HEK293 (cell line): ENCODE results near the gene RGMA.

Experiments used
- CTCF ChIA-PET: fragments of 350-600 bp; formaldehyde crosslinking; extraction: SDS; loops from one replicate; lab custom pipeline; 2021; ENCODE audit warnings: antibody characterized with exemption; lab: Yijun Ruan, JAX
- POLR2A ChIA-PET: fragments of 300-600 bp; formaldehyde crosslinking; extraction: SDS; loops from one replicate; lab custom pipeline; 2020; ENCODE audit warnings: antibody characterized with exemption, inconsistent platforms; lab: Yijun Ruan, JAX
- H3K27ac ChIP-seq: fragments of 200-500 bp; sonication (Bioruptor generic); 2 replicates; pipeline ENCODE4 v1.5.1; 2014; ENCODE audit warnings: low read depth, low read length, control low read depth, inconsistent platforms; ENCODE audit errors: extremely low read depth
- H3K36me3 ChIP-seq, 2 experiments: fragments of 200-500 bp in 1 of 2; sonication (Bioruptor generic) in 1 of 2; 1 replicate in 1 of 2; 2 replicates in 1 of 2; pipeline ENCODE4 v1.5.1; 2014 to 2017; ENCODE audit warnings: inconsistent platforms in 2 of 2, low read length in 2 of 2; ENCODE audit not compliant: control insufficient read depth in 2 of 2, insufficient read depth in 1 of 2
- H3K4me1 ChIP-seq: fragments of 200-500 bp; sonication (Bioruptor generic); 2 replicates; pipeline ENCODE4 v1.5.1; 2014; ENCODE audit warnings: mild to moderate bottlenecking, low read length, inconsistent platforms; ENCODE audit not compliant: control insufficient read depth, insufficient read depth
- H3K4me3 ChIP-seq: 2 replicates; pipeline ENCODE4 v1.5.1; 2011; ENCODE audit warnings: low read depth, mild to moderate bottlenecking, control low read depth, low read length, moderate library complexity
- H3K9me3 ChIP-seq: fragments of 200-500 bp; sonication (Bioruptor generic); 2 replicates; pipeline ENCODE4 v1.5.1; 2014; ENCODE audit warnings: low read depth, low read length, inconsistent platforms; ENCODE audit not compliant: control insufficient read depth, insufficient read depth
- EGR2 ChIP-seq: fragments of 450-650 bp; formaldehyde crosslinking; IDR thresholded peaks from 2 replicates; pipeline ENCODE4 v1.5.1; 2016; ENCODE audit warnings: low read depth, missing biosample characterization, missing genetic modification characterization
- GFI1B ChIP-seq: fragments of 450-650 bp; formaldehyde crosslinking; IDR thresholded peaks from 2 replicates; pipeline ENCODE4 v1.5.1; 2016; ENCODE audit warnings: missing biosample characterization, missing genetic modification characterization
- GLI2 ChIP-seq: fragments of 450-650 bp; formaldehyde crosslinking; IDR thresholded peaks from 2 replicates; pipeline ENCODE4; 2017; ENCODE audit warnings: missing biosample characterization, missing genetic modification characterization, low read depth, borderline replicate concordance
- IKZF3 ChIP-seq: fragments of 450-650 bp; IDR thresholded peaks from 2 replicates; pipeline ENCODE4 v1.5.0; 2018; ENCODE audit warnings: missing biosample characterization, mild to moderate bottlenecking, missing genetic modification characterization, moderate library complexity
- OVOL3 ChIP-seq: fragments of 450-650 bp; formaldehyde crosslinking; IDR thresholded peaks from 2 replicates; pipeline ENCODE4 v1.5.1; 2016; ENCODE audit warnings: missing biosample characterization, missing genetic modification characterization
- SETDB1 ChIP-seq: IDR thresholded peaks from one replicate; pipeline ENCODE4 v1.6.1; 2017; ENCODE audit warnings: mild to moderate bottlenecking, low read length, moderate library complexity, mixed read lengths; ENCODE audit not compliant: insufficient read length
- TCF7L2 ChIP-seq: IDR thresholded peaks from 2 replicates; pipeline ENCODE4 v1.6.1; 2011; ENCODE audit warnings: low read depth, mild to moderate bottlenecking, inconsistent platforms, low read length, moderate library complexity, borderline replicate concordance
- ZNF132 ChIP-seq: fragments of 450-650 bp; formaldehyde crosslinking; IDR thresholded peaks from 2 replicates; pipeline ENCODE4 v1.5.1; 2017; ENCODE audit warnings: missing biosample characterization, missing genetic modification characterization, borderline replicate concordance
- ZNF146 ChIP-seq: fragments of 450-650 bp; formaldehyde crosslinking; IDR thresholded peaks from 2 replicates; pipeline ENCODE4 v1.5.1; 2016; ENCODE audit warnings: missing biosample characterization, missing genetic modification characterization
- ZNF19 ChIP-seq: fragments of 450-650 bp; formaldehyde crosslinking; IDR thresholded peaks from 2 replicates; pipeline ENCODE4; 2016; ENCODE audit warnings: missing biosample characterization, missing genetic modification characterization, low read depth
- ZNF202 ChIP-seq: fragments of 450-650 bp; formaldehyde crosslinking; IDR thresholded peaks from 2 replicates; pipeline ENCODE4 v1.5.1; 2016; ENCODE audit warnings: missing biosample characterization, missing genetic modification characterization, borderline replicate concordance
- ZNF239 ChIP-seq: fragments of 450-650 bp; formaldehyde crosslinking; IDR thresholded peaks from 2 replicates; pipeline ENCODE4 v1.5.1; 2016; ENCODE audit warnings: missing biosample characterization, missing genetic modification characterization
- ZNF292 ChIP-seq: fragments of 450-650 bp; formaldehyde crosslinking; IDR thresholded peaks from 2 replicates; pipeline ENCODE4 v1.5.1; 2016; ENCODE audit warnings: low read depth, missing biosample characterization, missing genetic modification characterization, borderline replicate concordance
- ZNF404 ChIP-seq: fragments of 450-650 bp; formaldehyde crosslinking; IDR thresholded peaks from 2 replicates; pipeline ENCODE4 v1.5.1; 2017; ENCODE audit warnings: missing biosample characterization, missing genetic modification characterization
- ZNF423 ChIP-seq: fragments of 450-650 bp; formaldehyde crosslinking; IDR thresholded peaks from 2 replicates; pipeline ENCODE4 v1.5.1; 2016; ENCODE audit warnings: missing biosample characterization, missing genetic modification characterization
- ZNF561 ChIP-seq: fragments of 450-650 bp; IDR thresholded peaks from 2 replicates; pipeline ENCODE4 v1.5.1; 2018; ENCODE audit warnings: missing biosample characterization, missing genetic modification characterization, borderline replicate concordance
- ZNF623 ChIP-seq: fragments of 450-650 bp; formaldehyde crosslinking; IDR thresholded peaks from 2 replicates; pipeline ENCODE4 v1.5.1; 2016; ENCODE audit warnings: missing biosample characterization, missing genetic modification characterization
- ZNF677 ChIP-seq: fragments of 450-650 bp; IDR thresholded peaks from 2 replicates; pipeline ENCODE4 v1.5.0; 2018; ENCODE audit warnings: missing biosample characterization, mild to moderate bottlenecking, missing genetic modification characterization, moderate library complexity
- ZNF747 ChIP-seq: fragments of 450-650 bp; formaldehyde crosslinking; IDR thresholded peaks from 2 replicates; pipeline ENCODE4 v1.5.1; 2016; ENCODE audit warnings: missing biosample characterization, missing genetic modification characterization
- ZNF830 ChIP-seq: fragments of 450-650 bp; IDR thresholded peaks from 2 replicates; pipeline ENCODE4 v1.5.0; 2018; ENCODE audit warnings: missing biosample characterization, missing genetic modification characterization, low read depth, mild to moderate bottlenecking, moderate library complexity
- TF ChIP-seq, protein P1 (sequence below): fragments of 450-650 bp; formaldehyde crosslinking; optimal IDR thresholded peaks from 2 replicates; pipeline ENCODE3; 2016; ENCODE audit warnings: missing biosample characterization, mild to moderate bottlenecking, missing genetic modification characterization
- TF ChIP-seq, protein P2 (sequence below): fragments of 450-650 bp; IDR thresholded peaks from 2 replicates; pipeline ENCODE4 v1.5.1; 2018; ENCODE audit warnings: missing biosample characterization, mild to moderate bottlenecking, missing genetic modification characterization
- TF ChIP-seq, protein P3 (sequence below): fragments of 450-650 bp; formaldehyde crosslinking; IDR thresholded peaks from 2 replicates; pipeline ENCODE4 v1.5.1; 2016; ENCODE audit warnings: missing biosample characterization, missing genetic modification characterization
- TF ChIP-seq, protein P4 (sequence below): fragments of 450-650 bp; formaldehyde crosslinking; IDR thresholded peaks from 2 replicates; pipeline ENCODE4 v1.5.1; 2017; ENCODE audit warnings: missing biosample characterization, missing genetic modification characterization

The RGMA gene

DNA sequence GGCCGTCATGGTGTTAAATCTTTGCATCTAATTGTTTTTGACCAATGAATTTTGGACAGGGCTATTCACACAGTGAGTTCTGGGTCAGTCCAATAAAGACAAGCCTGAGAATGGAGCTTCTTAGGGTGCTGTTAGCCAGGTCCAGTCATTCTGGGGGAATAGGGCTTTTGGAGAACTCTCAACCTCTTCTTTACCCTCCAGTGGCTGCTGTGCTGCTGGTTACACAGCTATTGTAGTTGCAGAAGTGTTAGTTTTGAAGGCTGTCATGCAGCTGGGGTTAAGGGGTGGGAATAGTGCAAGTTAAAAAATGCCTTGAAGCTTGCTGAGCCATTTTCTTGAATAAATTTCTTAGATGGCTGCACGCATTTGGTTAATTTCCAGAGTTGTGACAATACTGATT is 99.0 kb downstream of the RGMA start:
- TF ChIP-seq GLI2 (tag by site-specific recombination) = no peak
- no peak for TF ChIP-seq ZNF423 (tag by site-specific recombination)
- TF ChIP-seq TCF7L2 = no peak
- TF ChIP-seq SETDB1 = no peak
- TF ChIP-seq ZNF19 (tag by site-specific recombination) = no peak
- TF ChIP-seq ZNF132 = no peak
- TF ChIP-seq EGR2 (tag by site-specific recombination) = no peak
- no peak for TF ChIP-seq ZNF404 (tag by site-specific recombination)
- TF ChIP-seq, protein P1, sequence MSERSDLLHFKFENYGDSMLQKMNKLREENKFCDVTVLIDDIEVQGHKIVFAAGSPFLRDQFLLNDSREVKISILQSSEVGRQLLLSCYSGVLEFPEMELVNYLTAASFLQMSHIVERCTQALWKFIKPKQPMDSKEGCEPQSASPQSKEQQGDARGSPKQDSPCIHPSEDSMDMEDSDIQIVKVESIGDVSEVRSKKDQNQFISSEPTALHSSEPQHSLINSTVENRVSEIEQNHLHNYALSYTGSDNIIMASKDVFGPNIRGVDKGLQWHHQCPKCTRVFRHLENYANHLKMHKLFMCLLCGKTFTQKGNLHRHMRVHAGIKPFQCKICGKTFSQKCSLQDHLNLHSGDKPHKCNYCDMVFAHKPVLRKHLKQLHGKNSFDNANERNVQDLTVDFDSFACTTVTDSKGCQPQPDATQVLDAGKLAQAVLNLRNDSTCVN (tag by site-specific recombination) = no peak
- TF ChIP-seq IKZF3 (tag by site-specific recombination) = no peak
- TF ChIP-seq, protein P2, sequence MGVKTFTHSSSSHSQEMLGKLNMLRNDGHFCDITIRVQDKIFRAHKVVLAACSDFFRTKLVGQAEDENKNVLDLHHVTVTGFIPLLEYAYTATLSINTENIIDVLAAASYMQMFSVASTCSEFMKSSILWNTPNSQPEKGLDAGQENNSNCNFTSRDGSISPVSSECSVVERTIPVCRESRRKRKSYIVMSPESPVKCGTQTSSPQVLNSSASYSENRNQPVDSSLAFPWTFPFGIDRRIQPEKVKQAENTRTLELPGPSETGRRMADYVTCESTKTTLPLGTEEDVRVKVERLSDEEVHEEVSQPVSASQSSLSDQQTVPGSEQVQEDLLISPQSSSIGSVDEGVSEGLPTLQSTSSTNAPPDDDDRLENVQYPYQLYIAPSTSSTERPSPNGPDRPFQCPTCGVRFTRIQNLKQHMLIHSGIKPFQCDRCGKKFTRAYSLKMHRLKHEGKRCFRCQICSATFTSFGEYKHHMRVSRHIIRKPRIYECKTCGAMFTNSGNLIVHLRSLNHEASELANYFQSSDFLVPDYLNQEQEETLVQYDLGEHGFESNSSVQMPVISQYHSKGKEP (tag by site-specific recombination) = no peak
- TF ChIP-seq GFI1B (tag by site-specific recombination) = no peak
- TF ChIP-seq, protein P3, sequence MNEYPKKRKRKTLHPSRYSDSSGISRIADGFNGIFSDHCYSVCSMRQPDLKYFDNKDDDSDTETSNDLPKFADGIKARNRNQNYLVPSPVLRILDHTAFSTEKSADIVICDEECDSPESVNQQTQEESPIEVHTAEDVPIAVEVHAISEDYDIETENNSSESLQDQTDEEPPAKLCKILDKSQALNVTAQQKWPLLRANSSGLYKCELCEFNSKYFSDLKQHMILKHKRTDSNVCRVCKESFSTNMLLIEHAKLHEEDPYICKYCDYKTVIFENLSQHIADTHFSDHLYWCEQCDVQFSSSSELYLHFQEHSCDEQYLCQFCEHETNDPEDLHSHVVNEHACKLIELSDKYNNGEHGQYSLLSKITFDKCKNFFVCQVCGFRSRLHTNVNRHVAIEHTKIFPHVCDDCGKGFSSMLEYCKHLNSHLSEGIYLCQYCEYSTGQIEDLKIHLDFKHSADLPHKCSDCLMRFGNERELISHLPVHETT (tag by site-specific recombination) = no peak
- no peak for TF ChIP-seq ZNF623 (tag by site-specific recombination)
- TF ChIP-seq ZNF202 (tag by site-specific recombination) = no peak
- TF ChIP-seq ZNF677 (tag by site-specific recombination) = no peak
- no peak for TF ChIP-seq ZNF747 (tag by site-specific recombination)
- TF ChIP-seq ZNF561 = no peak
- CTCF ChIA-PET = interaction anchor here (0.5 to 0.6 kb wide), 3 partner anchors 12 to 193 kb away, joined by 3 to 5 read pairs (median 3); no protein-coding TSS in a partner anchor
- Histone ChIP-seq H3K4me3 (no peak overlapping the region), H3K36me3 (peaks cover 83 to 85% of the 10 kb centered on the region in 2 experiments), H3K9me3 (no peaks in the 10 kb centered on the region), H3K4me1 (no peaks in the 10 kb centered on the region), H3K27ac (no peak overlapping the region)
- POLR2A ChIA-PET = no interaction called here

DNA sequence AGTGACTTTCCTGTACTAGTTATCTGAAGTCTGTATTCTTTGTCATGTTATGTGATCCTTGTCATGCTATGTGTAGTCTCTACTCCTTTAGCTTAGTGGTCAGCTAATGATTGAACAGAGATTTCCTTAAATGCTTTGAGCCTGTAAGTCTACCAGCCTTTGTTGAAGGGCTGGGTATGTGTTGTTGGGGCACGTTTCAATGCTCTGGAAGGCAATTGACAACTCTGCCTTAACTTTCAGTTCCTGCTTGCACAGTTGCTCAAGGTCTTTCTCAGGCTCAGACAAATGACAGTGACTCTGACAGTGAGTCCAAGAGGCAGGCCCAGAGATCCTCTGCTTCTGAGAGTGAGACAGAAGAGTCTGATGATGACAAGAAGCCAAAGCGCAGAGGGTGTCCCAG is 99.5 kb downstream of the RGMA start:
- Histone ChIP-seq H3K27ac (no peak overlapping the region), H3K9me3 (no peaks in the 10 kb centered on the region), H3K36me3 (peaks cover 83 to 85% of the 10 kb centered on the region in 2 experiments), H3K4me3 (no peak overlapping the region), H3K4me1 (no peaks in the 10 kb centered on the region)
- ChIA-PET POLR2A (no interaction called here), CTCF (interaction anchor here (0.5 to 0.6 kb wide), 2 partner anchors 12 to 192 kb away, joined by 3 to 5 read pairs; no protein-coding TSS in a partner anchor)
- no peak for TF ChIP-seq OVOL3 (tag by site-specific recombination)
- TF ChIP-seq, protein P4, sequence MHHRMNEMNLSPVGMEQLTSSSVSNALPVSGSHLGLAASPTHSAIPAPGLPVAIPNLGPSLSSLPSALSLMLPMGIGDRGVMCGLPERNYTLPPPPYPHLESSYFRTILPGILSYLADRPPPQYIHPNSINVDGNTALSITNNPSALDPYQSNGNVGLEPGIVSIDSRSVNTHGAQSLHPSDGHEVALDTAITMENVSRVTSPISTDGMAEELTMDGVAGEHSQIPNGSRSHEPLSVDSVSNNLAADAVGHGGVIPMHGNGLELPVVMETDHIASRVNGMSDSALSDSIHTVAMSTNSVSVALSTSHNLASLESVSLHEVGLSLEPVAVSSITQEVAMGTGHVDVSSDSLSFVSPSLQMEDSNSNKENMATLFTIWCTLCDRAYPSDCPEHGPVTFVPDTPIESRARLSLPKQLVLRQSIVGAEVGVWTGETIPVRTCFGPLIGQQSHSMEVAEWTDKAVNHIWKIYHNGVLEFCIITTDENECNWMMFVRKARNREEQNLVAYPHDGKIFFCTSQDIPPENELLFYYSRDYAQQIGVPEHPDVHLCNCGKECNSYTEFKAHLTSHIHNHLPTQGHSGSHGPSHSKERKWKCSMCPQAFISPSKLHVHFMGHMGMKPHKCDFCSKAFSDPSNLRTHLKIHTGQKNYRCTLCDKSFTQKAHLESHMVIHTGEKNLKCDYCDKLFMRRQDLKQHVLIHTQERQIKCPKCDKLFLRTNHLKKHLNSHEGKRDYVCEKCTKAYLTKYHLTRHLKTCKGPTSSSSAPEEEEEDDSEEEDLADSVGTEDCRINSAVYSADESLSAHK = no peak
- TF ChIP-seq ZNF146 (tag by site-specific recombination) = no peak
- TF ChIP-seq ZNF239 (tag by site-specific recombination) = no peak
- TF ChIP-seq ZNF830 (tag by site-specific recombination) = no peak
- TF ChIP-seq ZNF292 (tag by site-specific recombination) = no peak
